GM19467 (cell line): Measurements from ENCODE around the gene HSPA6.
"Not testable (repeated sequence)": the region's sequence is repeated elsewhere in the genome, so short reads cannot be mapped to it uniquely, and the experiment has no call there.

ENCODE experiments used
- ATAC-seq: cut with Tn5 transposase; IDR thresholded peaks from one replicate; pipeline ENCODE4 v1.9.1; 2021; ENCODE audit warnings: mild to moderate bottlenecking, moderate library complexity; ENCODE audit not compliant: unreplicated experiment

The HSPA6 gene

DNA sequence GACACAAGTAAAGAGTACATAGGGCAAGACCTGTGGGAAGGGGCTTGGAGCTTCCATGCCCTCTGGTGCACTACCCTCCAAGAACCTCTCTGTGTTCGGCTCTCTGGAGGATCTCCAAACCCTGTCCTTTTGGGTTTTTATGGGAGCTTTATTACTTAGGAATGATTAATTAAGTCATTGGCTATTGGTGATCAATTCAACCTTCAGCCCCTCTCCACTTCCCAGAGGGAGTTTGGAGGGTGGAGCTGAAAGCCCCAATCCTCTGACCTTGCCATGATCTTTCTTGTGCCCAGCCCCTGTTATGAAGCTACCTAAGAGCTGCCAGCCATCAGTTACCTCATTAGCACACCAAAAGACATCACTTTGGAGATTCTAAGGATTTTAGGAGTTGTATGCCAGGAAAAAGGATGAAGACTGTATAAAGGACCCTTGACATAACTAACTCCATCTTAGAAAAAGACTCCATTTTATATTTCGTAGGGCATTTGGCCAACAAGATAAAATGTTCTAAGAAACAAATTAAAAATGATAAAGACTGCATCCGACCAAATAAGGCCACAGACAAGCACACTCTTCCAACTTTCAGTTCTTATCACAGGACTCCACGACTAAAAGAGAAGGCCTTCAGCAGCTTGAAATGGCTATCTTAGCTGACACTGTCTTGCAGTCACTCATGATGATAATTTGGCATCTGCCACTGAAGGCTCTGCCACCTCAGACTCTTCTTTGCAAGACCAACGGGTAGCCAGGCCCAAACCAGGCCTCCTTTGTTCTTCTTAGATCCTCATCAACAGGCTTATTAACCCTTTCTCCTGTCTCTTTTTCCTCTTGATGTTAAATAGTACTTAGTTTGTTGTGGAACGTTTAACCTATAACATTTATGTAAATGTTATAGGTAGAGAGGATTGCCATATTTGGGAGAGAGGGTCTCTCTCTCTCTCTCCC is 33.4 kb downstream of the HSPA6 start:
- ATAC-seq: not testable (repeated sequence)

DNA sequence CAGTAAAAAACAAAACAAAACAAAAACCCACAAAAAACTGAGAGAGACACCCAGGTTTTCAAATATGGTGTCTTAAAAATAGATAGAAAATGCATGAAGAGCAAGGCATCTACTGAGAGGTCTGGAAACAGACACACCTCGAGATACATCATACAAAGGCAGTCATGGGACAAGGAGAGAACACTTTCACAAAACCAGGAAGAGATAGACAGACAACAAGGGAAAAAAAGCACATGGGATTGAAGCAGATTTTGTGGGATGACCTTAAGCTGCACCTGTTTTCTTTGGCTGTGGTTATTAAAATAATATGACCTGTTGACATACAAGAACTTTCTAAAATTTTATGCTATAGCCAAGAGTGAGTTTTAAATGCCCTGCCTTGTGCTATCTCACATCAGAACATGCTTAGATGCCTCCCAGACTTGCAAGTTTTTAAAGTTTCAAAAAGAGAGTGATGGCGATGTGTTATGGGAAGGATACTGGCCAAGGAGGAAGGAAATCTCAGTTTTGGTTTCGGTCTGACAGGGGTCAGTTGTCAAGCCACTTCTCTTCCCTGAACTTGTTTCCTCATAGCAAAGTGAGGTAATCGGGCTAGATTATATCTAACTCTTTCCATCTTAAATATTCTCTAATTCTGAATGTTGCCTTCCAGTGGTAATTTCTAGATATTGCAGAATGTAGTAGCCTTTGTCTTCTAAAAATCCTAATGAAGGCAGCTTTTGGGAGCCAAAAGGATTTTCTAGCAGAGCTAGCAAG is 36.8 kb downstream of the HSPA6 start:
- not testable (repeated sequence) for ATAC-seq

DNA sequence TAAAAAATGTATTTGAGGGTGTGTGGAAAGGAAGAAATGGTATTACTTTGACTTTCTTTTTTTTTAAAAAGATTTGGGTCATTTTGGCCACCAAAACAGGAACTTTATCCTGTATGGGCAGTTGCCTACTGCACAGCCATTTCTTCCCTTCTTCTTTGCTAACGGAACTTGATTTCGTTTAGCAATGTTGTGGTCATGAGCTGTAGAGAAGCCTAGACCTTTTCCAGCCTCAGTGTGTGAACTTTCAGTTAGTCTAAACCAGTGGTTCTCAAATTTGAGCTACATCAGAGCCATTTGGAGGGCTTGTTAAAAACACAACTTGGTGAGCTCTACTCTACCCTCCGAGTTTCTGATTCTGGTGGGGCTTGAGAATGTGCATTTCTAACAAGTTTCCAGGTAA is 38.1 kb downstream of the HSPA6 start:
- ATAC-seq: not testable (repeated sequence)

GRCh38 chr1:161563522-161563921 is 39.2 kb downstream of the HSPA6 start:
- not testable (repeated sequence) for ATAC-seq

- ATAC-seq: not testable (repeated sequence)
Measured at GRCh38 chr1:161566602-161566960, 42.2 kb downstream of the HSPA6 start.

DNA sequence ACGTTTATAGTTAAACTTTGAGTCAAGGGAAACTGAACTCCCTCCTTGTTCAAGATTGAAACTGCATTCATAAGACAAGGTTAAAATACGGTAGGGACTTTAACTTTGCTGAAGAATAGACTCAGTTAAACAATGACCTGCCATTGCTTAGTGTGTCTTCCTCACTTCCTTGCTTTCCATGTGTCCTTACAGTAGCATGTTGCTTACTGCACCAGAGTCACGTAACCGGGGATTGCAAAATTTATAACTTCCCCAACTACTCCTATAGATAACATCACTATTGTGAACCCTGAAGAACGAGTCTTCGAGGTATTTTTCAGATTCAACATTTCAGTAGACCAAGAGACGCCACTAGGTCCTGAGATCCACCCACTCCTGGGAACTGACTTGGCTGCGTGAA is 47.4 kb downstream of the HSPA6 start:
- not testable (repeated sequence) for ATAC-seq
